SK-N-SH (cell line): ENCODE measurements around the gene GLMP. TPM values are rescaled to one million over a fixed set of nuclear protein-coding genes. Genes with fewer than 3 reads are reported as not detected.

Source experiments
- CTCF ChIA-PET: fragments of 300-600, 350-600 bp; formaldehyde crosslinking; extraction: SDS; loops from one replicate; lab custom pipeline; 2021; lab: Yijun Ruan, JAX
- POLR2A ChIA-PET: fragments of 350-600 bp; sonication (Branson Sonifier 250); formaldehyde crosslinking; extraction: SDS; loops from one replicate; lab custom pipeline; 2020; ENCODE audit warnings: antibody characterized with exemption, inconsistent platforms; lab: Yijun Ruan, JAX
- DNase-seq: peaks from one replicate; pipeline ENCODE4 v3.0.0; 2012
- H2AFZ ChIP-seq: fragments of 200-600 bp; sonication (generic); 2 replicates; pipeline ENCODE4 v1.8.1; 2016; ENCODE audit warnings: antibody characterized with exemption, mild to moderate bottlenecking, low read depth
- H3F3A ChIP-seq: fragments of 200-600 bp; sonication (generic); replicated peaks from 2 replicates; pipeline ENCODE3; 2016; ENCODE audit warnings: antibody characterized with exemption, mild to moderate bottlenecking; ENCODE audit not compliant: insufficient read depth
- H3K27ac ChIP-seq, 2 experiments: fragments of 200-500 bp in 1 of 2; fragments of 200-600 bp in 1 of 2; sonication (Bioruptor generic) in 1 of 2; sonication (generic), shearing (Covaris generic) in 1 of 2; 2 replicates each; pipeline versions ENCODE4 v1.5.1 to v1.6.1; 2014 to 2016; ENCODE audit warnings: low read depth in 2 of 2, inconsistent platforms in 1 of 2, low read length in 1 of 2, mild to moderate bottlenecking in 1 of 2, mixed read lengths in 1 of 2
- H3K27me3 ChIP-seq: fragments of 200-600 bp; sonication (generic), shearing (Covaris generic); 2 replicates; pipeline ENCODE4 v1.6.1; 2016; ENCODE audit warnings: mixed run types; ENCODE audit not compliant: insufficient read depth
- H3K36me3 ChIP-seq, 2 experiments: fragments of 200-500 bp in 1 of 2; fragments of 200-600 bp in 1 of 2; sonication (Bioruptor generic) in 1 of 2; sonication (generic) in 1 of 2; replicated peaks in 1 of 2; 2 replicates each; pipeline versions ENCODE3 to v1.5.1; 2014 to 2016; ENCODE audit warnings: low read length in 1 of 2, mild to moderate bottlenecking in 1 of 2; ENCODE audit not compliant: insufficient read depth in 2 of 2, control insufficient read depth in 1 of 2
- H3K4me1 ChIP-seq, 2 experiments: fragments of 200-500 bp in 1 of 2; fragments of 200-600 bp in 1 of 2; sonication (Bioruptor generic) in 1 of 2; sonication (generic), shearing (Covaris generic) in 1 of 2; 2 replicates each; pipeline versions ENCODE4 v1.5.1 to v1.6.1; 2014 to 2016; ENCODE audit warnings: low read depth in 1 of 2, low read length in 1 of 2, mixed run types in 1 of 2; ENCODE audit not compliant: insufficient read depth in 2 of 2, control insufficient read depth in 1 of 2
- H3K4me2 ChIP-seq: fragments of 200-600 bp; sonication (generic), shearing (Covaris generic); 2 replicates; pipeline ENCODE4 v1.6.1; 2017; ENCODE audit warnings: mixed run types
- H3K4me3 ChIP-seq, 2 experiments: fragments of 200-500 bp in 1 of 2; fragments of 200-600 bp in 1 of 2; sonication (Bioruptor generic) in 1 of 2; sonication (generic), shearing (Covaris generic) in 1 of 2; 2 replicates each; pipeline versions ENCODE4 v1.5.1 to v1.8.1; 2014 to 2016; ENCODE audit warnings: low read depth in 2 of 2, inconsistent platforms in 1 of 2, low read length in 1 of 2, mild to moderate bottlenecking in 1 of 2, mixed read lengths in 1 of 2, moderate library complexity in 1 of 2
- H3K79me2 ChIP-seq: fragments of 200-600 bp; sonication (generic); 2 replicates; pipeline ENCODE4 v1.8.1; 2017; ENCODE audit warnings: mild to moderate bottlenecking; ENCODE audit not compliant: insufficient read depth
- H3K9ac ChIP-seq: fragments of 200-600 bp; sonication (generic); 2 replicates; pipeline ENCODE4 v1.6.1; 2017; ENCODE audit warnings: mixed run types
- H3K9me2 ChIP-seq: fragments of 200-600 bp; sonication (generic); 2 replicates; pipeline ENCODE4 v1.6.1; 2017; ENCODE audit warnings: mixed run types
- H3K9me3 ChIP-seq: fragments of 200-600 bp; sonication (generic); 2 replicates; pipeline ENCODE4 v1.6.1; 2017; ENCODE audit warnings: mixed run types, mild to moderate bottlenecking, moderate library complexity
- H4K20me1 ChIP-seq: fragments of 200-600 bp; sonication (generic); 2 replicates; pipeline ENCODE4 v1.6.1; 2017; ENCODE audit warnings: mild to moderate bottlenecking, mixed run types; ENCODE audit not compliant: insufficient read depth
- ELF1 ChIP-seq: IDR thresholded peaks from 2 replicates; pipeline ENCODE4 v1.4.0; 2012
- FOSL2 ChIP-seq: IDR thresholded peaks from 2 replicates; pipeline ENCODE4 v1.4.0; 2012; ENCODE audit warnings: low read depth, mild to moderate bottlenecking, moderate library complexity, borderline replicate concordance
- FOXJ3 ChIP-seq: sonication (generic); formaldehyde crosslinking; IDR thresholded peaks from 2 replicates; pipeline ENCODE4 v1.5.1; 2020; ENCODE audit warnings: mild to moderate bottlenecking, missing genetic modification reagents
- FOXM1 ChIP-seq: IDR thresholded peaks from 2 replicates; pipeline ENCODE4 v1.4.0; 2012; ENCODE audit warnings: low read depth, mild to moderate bottlenecking
- JUND ChIP-seq: IDR thresholded peaks from 2 replicates; pipeline ENCODE4 v1.4.0; 2012
- MEF2A ChIP-seq: IDR thresholded peaks from 2 replicates; pipeline ENCODE4 v1.4.0; 2012; ENCODE audit warnings: low read depth, borderline replicate concordance
- MXI1 ChIP-seq: IDR thresholded peaks from 2 replicates; pipeline ENCODE4 v1.6.1; 2012; ENCODE audit warnings: mild to moderate bottlenecking, low read depth, low read length, improper control_type of control experiment
- NFIC ChIP-seq: IDR thresholded peaks from 2 replicates; pipeline ENCODE4 v1.4.0; 2012; ENCODE audit warnings: borderline replicate concordance
- POLR2AphosphoS5 ChIP-seq: IDR thresholded peaks from 2 replicates; pipeline ENCODE4 v1.6.1; 2012; ENCODE audit warnings: low read depth, low read length
- RAD21 ChIP-seq: IDR thresholded peaks from 2 replicates; pipeline ENCODE4 v1.6.1; 2012; ENCODE audit warnings: mild to moderate bottlenecking, low read length
- RFX5 ChIP-seq: IDR thresholded peaks from 2 replicates; pipeline ENCODE4 v1.6.1; 2012; ENCODE audit warnings: mild to moderate bottlenecking, improper control_type of control experiment, low read length
- SMC3 ChIP-seq: IDR thresholded peaks from 2 replicates; pipeline ENCODE4 v1.6.1; 2012; ENCODE audit warnings: low read depth, low read length, improper control_type of control experiment
- TAF1 ChIP-seq: IDR thresholded peaks from 2 replicates; pipeline ENCODE4 v1.6.1; 2012; ENCODE audit warnings: low read depth, mild to moderate bottlenecking, low read length, moderate library complexity, borderline replicate concordance
- WGBS: methylation state at CpG from one replicate; pipeline ENCODE4 v1.1.6; 2017; ENCODE audit warnings: low lambda C conversion rate; 5-methylcytosine and 5-hydroxymethylcytosine counted together
- polyA plus RNA-seq, 3 experiments: library from polyadenylated mRNA; depleted of rRNA; stranded (reverse); fragments of >200 nt; gene quantifications; 2 replicates each; pipeline ENCODE4 v1.2.3, GENCODE V29; 2012
- TF ChIP-seq, protein P1 (sequence below): fragments of 200-600 bp; sonication (generic); IDR thresholded peaks from 2 replicates; pipeline ENCODE4 v1.6.1; 2017; ENCODE audit warnings: antibody characterized with exemption, mild to moderate bottlenecking, moderate library complexity
- TF ChIP-seq, protein P2 (sequence below): fragments of 150-350 bp; IDR thresholded peaks from 2 replicates; pipeline ENCODE4 v1.6.1; 2017; ENCODE audit warnings: antibody characterized with exemption, low read length, low read depth, borderline replicate concordance
- TF ChIP-seq, protein P3 (sequence below): IDR thresholded peaks from 2 replicates; pipeline ENCODE4 v1.4.0; 2012; ENCODE audit warnings: low read depth
- TF ChIP-seq, protein P4 (sequence below): IDR thresholded peaks from 2 replicates; pipeline ENCODE4 v1.4.0; 2012; ENCODE audit warnings: low read depth, borderline replicate concordance

The GLMP gene
- polyA plus RNA-seq, 1 of the 3 experiments (the other 2 are of a cell fraction): 41.7 TPM

DNA sequence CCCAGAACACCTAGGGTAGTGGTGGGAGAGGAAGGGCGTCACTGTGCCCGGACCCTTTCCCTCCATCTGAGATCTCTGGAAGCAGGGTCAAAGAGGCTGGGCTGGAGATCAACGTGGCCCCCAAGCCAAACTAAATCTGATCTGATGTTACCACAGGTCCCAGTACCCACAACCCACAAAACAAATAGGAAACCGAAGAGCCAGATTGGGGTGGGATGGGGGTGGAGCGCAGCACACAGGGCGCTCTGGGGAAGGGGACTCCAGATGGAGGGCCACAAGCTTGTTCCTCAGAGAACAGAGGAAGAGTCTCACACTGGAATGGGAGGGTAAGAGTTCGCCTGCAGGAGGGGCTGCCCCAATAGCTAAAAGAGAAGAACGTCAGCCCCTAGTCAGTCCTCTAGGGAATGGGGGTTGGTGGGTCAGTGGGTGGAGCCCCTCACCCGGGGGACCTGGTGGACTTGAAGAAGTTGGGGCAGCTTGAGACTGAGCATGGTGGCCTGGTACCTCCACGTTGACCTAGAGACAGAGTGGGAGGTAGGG lies 49.2 kb downstream of the GLMP start:
- no peaks in the 10 kb centered on the region for H3K9me2 ChIP-seq
- DNase-seq: peak; percentile 43
- H3K27me3 ChIP-seq: no peaks in the 10 kb centered on the region
- H3K4me1 ChIP-seq: peaks cover 5 to 62% of the 10 kb centered on the region in 2 experiments; a peak in 2 of 4 replicates
- TF ChIP-seq MEF2A: no peak
- no peak for TF ChIP-seq ELF1
- no peak for TF ChIP-seq JUND
- TF ChIP-seq, protein P1, sequence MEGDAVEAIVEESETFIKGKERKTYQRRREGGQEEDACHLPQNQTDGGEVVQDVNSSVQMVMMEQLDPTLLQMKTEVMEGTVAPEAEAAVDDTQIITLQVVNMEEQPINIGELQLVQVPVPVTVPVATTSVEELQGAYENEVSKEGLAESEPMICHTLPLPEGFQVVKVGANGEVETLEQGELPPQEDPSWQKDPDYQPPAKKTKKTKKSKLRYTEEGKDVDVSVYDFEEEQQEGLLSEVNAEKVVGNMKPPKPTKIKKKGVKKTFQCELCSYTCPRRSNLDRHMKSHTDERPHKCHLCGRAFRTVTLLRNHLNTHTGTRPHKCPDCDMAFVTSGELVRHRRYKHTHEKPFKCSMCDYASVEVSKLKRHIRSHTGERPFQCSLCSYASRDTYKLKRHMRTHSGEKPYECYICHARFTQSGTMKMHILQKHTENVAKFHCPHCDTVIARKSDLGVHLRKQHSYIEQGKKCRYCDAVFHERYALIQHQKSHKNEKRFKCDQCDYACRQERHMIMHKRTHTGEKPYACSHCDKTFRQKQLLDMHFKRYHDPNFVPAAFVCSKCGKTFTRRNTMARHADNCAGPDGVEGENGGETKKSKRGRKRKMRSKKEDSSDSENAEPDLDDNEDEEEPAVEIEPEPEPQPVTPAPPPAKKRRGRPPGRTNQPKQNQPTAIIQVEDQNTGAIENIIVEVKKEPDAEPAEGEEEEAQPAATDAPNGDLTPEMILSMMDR: no peak
- TF ChIP-seq RFX5: no peak
- TF ChIP-seq, protein P2, sequence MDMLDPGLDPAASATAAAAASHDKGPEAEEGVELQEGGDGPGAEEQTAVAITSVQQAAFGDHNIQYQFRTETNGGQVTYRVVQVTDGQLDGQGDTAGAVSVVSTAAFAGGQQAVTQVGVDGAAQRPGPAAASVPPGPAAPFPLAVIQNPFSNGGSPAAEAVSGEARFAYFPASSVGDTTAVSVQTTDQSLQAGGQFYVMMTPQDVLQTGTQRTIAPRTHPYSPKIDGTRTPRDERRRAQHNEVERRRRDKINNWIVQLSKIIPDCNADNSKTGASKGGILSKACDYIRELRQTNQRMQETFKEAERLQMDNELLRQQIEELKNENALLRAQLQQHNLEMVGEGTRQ: no peak
- TF ChIP-seq MXI1: no peak
- no peak for TF ChIP-seq RAD21
- no peak for TF ChIP-seq FOSL2
- TF ChIP-seq FOXM1: no peak
- TF ChIP-seq NFIC: no peak
- TF ChIP-seq, all 33 proteins: peak for 0
- no peak overlapping the region; a peak in 1 of 4 replicates for H3K27ac ChIP-seq
- POLR2A ChIA-PET: interaction anchor here (1.0 to 1.8 kb wide), 2 partner anchors 14 to 34 kb away, joined by 3 to 4 read pairs; partner anchors contain the start of gene PMF1
- no peak overlapping the region for H3K4me2 ChIP-seq
- H3K36me3 ChIP-seq: peaks cover 5 to 32% of the 10 kb centered on the region in 2 experiments
- H3K9me3 ChIP-seq: no peaks in the 10 kb centered on the region
- peaks cover 4% of the 10 kb centered on the region for H3F3A ChIP-seq
- WGBS: 92% methylated on average over 7 of the region's 10 CpGs
- H3K79me2 ChIP-seq: no peaks in the 10 kb centered on the region
- no peak overlapping the region for H2AFZ ChIP-seq
- no peak overlapping the region for H3K9ac ChIP-seq
- CTCF ChIA-PET: interaction anchor here (1.4 to 4.0 kb wide), 5 partner anchors 11 to 150 kb away, joined by 4 to 26 read pairs (median 11); no protein-coding TSS in a partner anchor
- no peaks in the 10 kb centered on the region for H4K20me1 ChIP-seq
- no peak overlapping the region for H3K4me3 ChIP-seq

DNA sequence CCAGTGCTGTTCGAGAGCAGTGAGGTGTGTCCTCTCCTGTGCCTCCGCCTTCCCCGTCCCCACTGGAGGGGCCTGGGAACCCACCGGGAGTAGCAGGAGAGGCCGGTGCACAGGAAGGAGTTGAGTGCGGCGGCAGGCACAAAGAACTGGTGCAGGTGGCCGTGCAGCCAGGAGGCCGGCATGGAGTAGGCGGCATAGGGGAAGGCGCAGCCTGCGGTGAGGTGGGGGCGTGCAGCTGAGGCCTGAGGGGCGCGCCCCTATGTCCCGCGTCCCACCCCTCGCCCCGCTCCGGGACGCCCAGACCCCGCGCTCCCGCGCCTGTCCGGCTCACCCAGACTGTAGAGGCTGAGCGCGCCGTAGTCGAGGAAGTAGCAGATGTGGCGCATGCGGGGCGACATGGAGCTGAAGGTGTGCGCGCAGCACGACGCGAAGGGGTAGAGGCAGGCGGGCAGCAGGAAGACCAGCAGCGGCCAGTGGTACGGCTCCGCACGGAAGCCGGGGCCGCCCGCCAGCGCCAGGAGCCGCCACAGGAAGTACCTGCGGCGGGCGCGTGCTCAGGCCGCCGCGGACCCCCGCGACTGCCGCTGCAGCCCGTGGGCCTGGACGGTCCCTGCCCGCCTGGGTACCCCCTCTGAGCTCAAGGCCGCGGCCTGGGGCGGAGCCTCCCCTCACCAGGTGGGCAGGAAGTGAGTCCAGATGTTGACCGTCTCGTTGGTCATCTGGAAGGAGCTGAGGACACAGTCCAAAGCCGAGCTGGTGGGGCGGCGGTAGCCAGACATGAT lies 49.8 kb downstream of the GLMP start:
- Histone ChIP-seq H3F3A (peaks cover 4% of the 10 kb centered on the region), H3K4me3 (no peak overlapping the region), H3K27ac (peak overlapping the region in 1 of 2 experiments; percentile 62; a peak in 1 of 4 replicates), H3K27me3 (no peaks in the 10 kb centered on the region), H3K36me3 (peaks cover 5 to 26% of the 10 kb centered on the region in 2 experiments), H3K9me2 (no peaks in the 10 kb centered on the region), H3K9me3 (no peaks in the 10 kb centered on the region), H3K9ac (no peak overlapping the region), H3K4me2 (no peak overlapping the region), H3K4me1 (peaks cover 7 to 57% of the 10 kb centered on the region in 2 experiments; a peak in 2 of 4 replicates), H3K79me2 (no peaks in the 10 kb centered on the region), H4K20me1 (no peaks in the 10 kb centered on the region), H2AFZ (no peak overlapping the region)
- CTCF ChIA-PET: interaction anchor here (1.4 to 4.0 kb wide), 6 partner anchors 11 to 149 kb away, joined by 4 to 26 read pairs (median 8); no protein-coding TSS in a partner anchor
- no peak for TF ChIP-seq TAF1
- TF ChIP-seq RAD21: no peak
- no peak for TF ChIP-seq POLR2AphosphoS5
- TF ChIP-seq, protein P1: no peak
- TF ChIP-seq, protein P3, sequence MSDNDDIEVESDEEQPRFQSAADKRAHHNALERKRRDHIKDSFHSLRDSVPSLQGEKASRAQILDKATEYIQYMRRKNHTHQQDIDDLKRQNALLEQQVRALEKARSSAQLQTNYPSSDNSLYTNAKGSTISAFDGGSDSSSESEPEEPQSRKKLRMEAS: no peak
- TF ChIP-seq, protein P4, sequence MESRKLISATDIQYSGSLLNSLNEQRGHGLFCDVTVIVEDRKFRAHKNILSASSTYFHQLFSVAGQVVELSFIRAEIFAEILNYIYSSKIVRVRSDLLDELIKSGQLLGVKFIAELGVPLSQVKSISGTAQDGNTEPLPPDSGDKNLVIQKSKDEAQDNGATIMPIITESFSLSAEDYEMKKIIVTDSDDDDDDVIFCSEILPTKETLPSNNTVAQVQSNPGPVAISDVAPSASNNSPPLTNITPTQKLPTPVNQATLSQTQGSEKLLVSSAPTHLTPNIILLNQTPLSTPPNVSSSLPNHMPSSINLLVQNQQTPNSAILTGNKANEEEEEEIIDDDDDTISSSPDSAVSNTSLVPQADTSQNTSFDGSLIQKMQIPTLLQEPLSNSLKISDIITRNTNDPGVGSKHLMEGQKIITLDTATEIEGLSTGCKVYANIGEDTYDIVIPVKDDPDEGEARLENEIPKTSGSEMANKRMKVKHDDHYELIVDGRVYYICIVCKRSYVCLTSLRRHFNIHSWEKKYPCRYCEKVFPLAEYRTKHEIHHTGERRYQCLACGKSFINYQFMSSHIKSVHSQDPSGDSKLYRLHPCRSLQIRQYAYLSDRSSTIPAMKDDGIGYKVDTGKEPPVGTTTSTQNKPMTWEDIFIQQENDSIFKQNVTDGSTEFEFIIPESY: no peak
- no peak for TF ChIP-seq SMC3
- TF ChIP-seq ELF1: no peak
- TF ChIP-seq FOXJ3 (CRISPR knock-in tag): no peak
- POLR2A ChIA-PET: interaction anchor here (1.0 to 1.8 kb wide), 2 partner anchors 14 to 33 kb away, joined by 3 to 4 read pairs; partner anchors contain the start of gene PMF1
- DNase-seq: peak; percentile 42
- 94% methylated on average over 34 of the region's 69 CpGs for WGBS
